Ovary (tissue), 3 donors: ENCODE measurements around the gene PTPRN2.

Source experiments
- CTCF ChIP-seq, 3 donors: fragments of 450-650 bp in 2 of 3; fragments of 200-600 bp in 1 of 3; IDR thresholded peaks; one replicate each; pipeline versions ENCODE4 v1.5.1 to v1.8.0; 2016 to 2022; ENCODE audit warnings: antibody characterized with exemption in 3 of 3, mild to moderate bottlenecking in 1 of 3
- EP300 ChIP-seq: sonication (generic); formaldehyde crosslinking; IDR thresholded peaks from one replicate; pipeline ENCODE4 v1.6.1; 2017; ENCODE audit warnings: antibody characterized with exemption
- donor health status: DM: no; HTN: no; CAD: no.

DNA sequence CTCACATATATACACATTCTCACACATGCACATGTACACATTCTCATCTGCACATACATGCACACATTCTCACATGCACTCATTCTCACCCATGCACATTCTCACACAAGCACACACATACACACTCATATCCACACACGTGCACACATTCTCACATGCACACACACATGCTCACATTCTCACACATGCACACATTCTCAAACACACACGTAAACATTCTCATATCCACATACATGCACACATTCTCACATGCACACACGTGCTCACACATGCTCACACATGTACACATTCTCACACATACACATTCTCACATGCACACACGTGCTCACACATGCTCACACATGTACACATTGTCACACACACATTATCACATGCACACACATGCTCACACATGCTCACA lies 260.6 kb downstream of the PTPRN2 start:
- TF ChIP-seq EP300 (no peak), CTCF (IDR thresholded peaks at IDR 0.05) (no peak)
